Heart left ventricle (tissue), 13 donors: ENCODE measurements around the gene LRRC55.

Experiments used
- POLR2A ChIP-seq, 2 donors: fragments of 450-650 bp; IDR thresholded peaks; one replicate each; pipeline ENCODE4 v1.6.1; 2017; ENCODE audit warnings: antibody characterized with exemption in 2 of 2, mild to moderate bottlenecking in 2 of 2, moderate library complexity in 2 of 2
- TF ChIP-seq, protein P1 (sequence below), 12 donors: fragments of 200-600 bp; sonication (generic) in 4 of 12; IDR thresholded peaks; one replicate each; pipeline versions ENCODE4 v1.5.0 to v1.8.0; 2018 to 2022; ENCODE audit warnings: antibody characterized with exemption in 12 of 12, mild to moderate bottlenecking in 5 of 12
- donor health status: ischemic (EF 13 %, LVEDD 7.1; RV severe dilation, severe dysfunction).
- donor health status: DM: no; HTN: yes; CAD: no.
- donor health status: DM: no; HTN: no; CAD: no.
- donor health status: ischemic (EF 25% LVEDD 6.9; RV normal size, moderate dysfunction).
- donor health status: ischemic (EF 25% LVEDD 5.7; RV mildly dilated, moderate dysfunction).
- donor health status: ischemic (EF 35%, LVEDD 5.7; RV mildly dilated, moderate dysfunction).
- donor health status: nonischemic (EF 11% LVEDD 7.7; RV severe dilation, severe dysfunction).
- donor health status: DM: yes; HTN: yes; CAD: no.
- donor health status: PGD.
- donor health status: ischemic (EF 29% LVEDD 5.4; RV normal size, mild dysfunction).
- donor health status: nonischemic (EF 23%, LVEDD 6.1; RV moderate dilation, normal function).

DNA sequence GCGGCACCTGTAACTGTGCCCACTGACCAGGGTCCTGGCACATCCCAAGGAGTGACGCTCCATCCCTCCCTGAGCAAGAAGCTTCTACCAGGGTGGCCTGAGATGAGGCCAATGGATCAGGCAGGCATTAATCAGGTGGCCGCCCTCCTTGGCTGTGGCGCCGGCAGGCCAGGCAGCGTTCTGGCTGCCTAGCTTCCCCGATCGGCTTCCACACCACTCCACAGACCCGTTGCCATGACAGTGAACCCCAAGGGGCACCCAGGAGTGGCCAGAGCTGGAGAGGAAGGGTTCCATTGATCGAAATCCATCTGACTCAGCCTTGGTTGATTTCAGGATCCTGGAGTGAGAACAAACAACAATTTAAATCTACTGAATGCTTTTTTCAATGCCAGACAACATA is 20.5 kb downstream of the LRRC55 start:
- TF ChIP-seq, protein P1, sequence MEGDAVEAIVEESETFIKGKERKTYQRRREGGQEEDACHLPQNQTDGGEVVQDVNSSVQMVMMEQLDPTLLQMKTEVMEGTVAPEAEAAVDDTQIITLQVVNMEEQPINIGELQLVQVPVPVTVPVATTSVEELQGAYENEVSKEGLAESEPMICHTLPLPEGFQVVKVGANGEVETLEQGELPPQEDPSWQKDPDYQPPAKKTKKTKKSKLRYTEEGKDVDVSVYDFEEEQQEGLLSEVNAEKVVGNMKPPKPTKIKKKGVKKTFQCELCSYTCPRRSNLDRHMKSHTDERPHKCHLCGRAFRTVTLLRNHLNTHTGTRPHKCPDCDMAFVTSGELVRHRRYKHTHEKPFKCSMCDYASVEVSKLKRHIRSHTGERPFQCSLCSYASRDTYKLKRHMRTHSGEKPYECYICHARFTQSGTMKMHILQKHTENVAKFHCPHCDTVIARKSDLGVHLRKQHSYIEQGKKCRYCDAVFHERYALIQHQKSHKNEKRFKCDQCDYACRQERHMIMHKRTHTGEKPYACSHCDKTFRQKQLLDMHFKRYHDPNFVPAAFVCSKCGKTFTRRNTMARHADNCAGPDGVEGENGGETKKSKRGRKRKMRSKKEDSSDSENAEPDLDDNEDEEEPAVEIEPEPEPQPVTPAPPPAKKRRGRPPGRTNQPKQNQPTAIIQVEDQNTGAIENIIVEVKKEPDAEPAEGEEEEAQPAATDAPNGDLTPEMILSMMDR (IDR thresholded peaks at IDR 0.05) = no peak
- TF ChIP-seq POLR2A (IDR thresholded peaks at IDR 0.05) = no peak
